Measurements from ENCODE around the gene NIT2. TPM values are rescaled to one million over a fixed set of nuclear protein-coding genes. Genes with fewer than 3 reads are reported as not detected.

Gene NIT2
- total and polyA plus RNA-seq, 2 experiments from 2014 or later, result 35.6 to 84.0 TPM

- Histone ChIP-seq H3K4me3 (no peak overlapping the region), H3K79me2 (ENCODE audit: insufficient read depth) (peaks cover 71% of the 10 kb centered on the region), H3K9me3 (ENCODE audit: low read depth) (no peaks in the 10 kb centered on the region), H3K36me3 (ENCODE audit: low read depth) (peaks cover 4% of the 10 kb centered on the region; the same call in 1 of the 2 replicates), H3K4me1 (ENCODE audit: insufficient read depth) (peaks cover 25% of the 10 kb centered on the region), H3K27me3 (replicated peaks; ENCODE audit: insufficient read depth) (no peaks in the 10 kb centered on the region), H4K20me1 (ENCODE audit: insufficient read depth) (no peaks in the 10 kb centered on the region), H3K4me2 (ENCODE audit: unreplicated experiment) (peak overlapping the region; percentile 100), H3K9me2 (ENCODE audit: insufficient read depth) (no peaks in the 10 kb centered on the region), H2AFZ (no peak overlapping the region), H3K9ac (no peak overlapping the region), H3F3A (ENCODE audit: insufficient read depth) (peaks cover 7% of the 10 kb centered on the region; the same call in 1 of the 2 replicates), H3K27ac (no peak overlapping the region)
- in situ Hi-C loops (cut with MboI), result no loop called here
- no peak for DNase-seq
- TF ChIP-seq EZH2 (IDR thresholded peaks at IDR 0.05; ENCODE audit: insufficient read depth, poor library complexity, severe bottlenecking), result no peak
- 80 to 83% methylated on average over 1 of the region's 1 CpG for WGBS, 2 experiments (ENCODE audit: low coverage in 1 of 2, low lambda C conversion rate in 2 of 2, missing lambda C conversion rate in 2 of 2)
Observed at GRCh38 chr3:100404250-100404548, 69.6 kb downstream of the NIT2 start.

- no peaks in the 10 kb centered on the region for H3K9me3 ChIP-seq (ENCODE audit: low read depth)
- TF ChIP-seq EZH2phosphoT487 (IDR thresholded peaks at IDR 0.05; ENCODE audit: insufficient read depth, low read depth) (no peak), EZH2 (IDR thresholded peaks at IDR 0.05; ENCODE audit: insufficient read depth, poor library complexity, severe bottlenecking) (no peak)
- 59 to 65% methylated on average over 2 of the region's 2 CpGs for WGBS, 2 experiments (ENCODE audit: low coverage in 1 of 2, low lambda C conversion rate in 2 of 2, missing lambda C conversion rate in 2 of 2)
- H3K4me3 ChIP-seq, result no peak overlapping the region
- DNase-seq, result no peak
- H3K79me2 ChIP-seq (ENCODE audit: insufficient read depth), result peaks cover 50% of the 10 kb centered on the region
- no peak overlapping the region for H3K4me2 ChIP-seq (ENCODE audit: unreplicated experiment)
- no peaks in the 10 kb centered on the region for H4K20me1 ChIP-seq (ENCODE audit: insufficient read depth)
- no peak overlapping the region for H3K27ac ChIP-seq
- no peaks in the 10 kb centered on the region for H3K27me3 ChIP-seq (replicated peaks; ENCODE audit: insufficient read depth)
- H3K9ac ChIP-seq, result no peak overlapping the region
- no peak overlapping the region for H2AFZ ChIP-seq
- peaks cover 21% of the 10 kb centered on the region for H3K4me1 ChIP-seq (ENCODE audit: insufficient read depth)
- no peaks in the 10 kb centered on the region for H3K9me2 ChIP-seq (ENCODE audit: insufficient read depth)
- no peaks in the 10 kb centered on the region for H3F3A ChIP-seq (ENCODE audit: insufficient read depth)
- in situ Hi-C loops (cut with MboI), result no loop called here
- H3K36me3 ChIP-seq (ENCODE audit: low read depth), result peaks cover 4% of the 10 kb centered on the region; the same call in 1 of the 2 replicates
Observed at GRCh38 chr3:100407164-100407563, 72.6 kb downstream of the NIT2 start.

GRCh38 chr3:100407977-100408532 is 73.5 kb downstream of the NIT2 start:
- TF ChIP-seq EZH2 (IDR thresholded peaks at IDR 0.05; ENCODE audit: insufficient read depth, poor library complexity, severe bottlenecking) (no peak), EZH2phosphoT487 (IDR thresholded peaks at IDR 0.05; ENCODE audit: insufficient read depth, low read depth) (no peak)
- Histone ChIP-seq H4K20me1 (ENCODE audit: insufficient read depth) (no peaks in the 10 kb centered on the region), H3K27ac (no peak overlapping the region), H3K9me2 (ENCODE audit: insufficient read depth) (no peaks in the 10 kb centered on the region), H2AFZ (no peak overlapping the region), H3K36me3 (ENCODE audit: low read depth) (peaks cover 4% of the 10 kb centered on the region; the same call in 1 of the 2 replicates), H3F3A (ENCODE audit: insufficient read depth) (no peaks in the 10 kb centered on the region), H3K4me2 (ENCODE audit: unreplicated experiment) (no peak overlapping the region), H3K4me1 (ENCODE audit: insufficient read depth) (peaks cover 12% of the 10 kb centered on the region; the same call in 1 of the 2 replicates), H3K79me2 (ENCODE audit: insufficient read depth) (peaks cover 41% of the 10 kb centered on the region), H3K9ac (no peak overlapping the region), H3K9me3 (ENCODE audit: low read depth) (no peaks in the 10 kb centered on the region), H3K4me3 (no peak overlapping the region), H3K27me3 (replicated peaks; ENCODE audit: insufficient read depth) (no peaks in the 10 kb centered on the region)
- WGBS, 2 experiments (ENCODE audit: low coverage in 1 of 2, low lambda C conversion rate in 2 of 2, missing lambda C conversion rate in 2 of 2), result 88 to 92% methylated on average over 4 of the region's 4 CpGs
- in situ Hi-C loops (cut with MboI), result no loop called here
- DNase-seq, result no peak

Other genes with a start within 250 kb of the NIT2 start
- 45.0 and 48.2 TPM in 2 replicates for gene FILIP1L, start 220.3 kb upstream of the NIT2 start, total RNA-seq (2014; rRNA removed; shearing (Covaris generic))
- 60.9 and 66.3 TPM in 2 replicates for gene FILIP1L, start 220.3 kb upstream of the NIT2 start, polyA plus RNA-seq (2016; fragmentation: Nextera tagmentation; extraction: Ambion mirVana)
- gene TBC1D23, start 73.8 kb upstream of the NIT2 start, total RNA-seq (2014; rRNA removed; shearing (Covaris generic)), result 82.5 and 103 TPM in 2 replicates
- gene TBC1D23, start 73.8 kb upstream of the NIT2 start, polyA plus RNA-seq (2016; fragmentation: Nextera tagmentation; extraction: Ambion mirVana), result 53.0 and 54.1 TPM in 2 replicates
- 42.2 and 50.7 TPM in 2 replicates for gene TOMM70, start 66.3 kb downstream of the NIT2 start, total RNA-seq (2014; rRNA removed; shearing (Covaris generic))
- 18.8 and 21.5 TPM in 2 replicates for gene TOMM70, start 66.3 kb downstream of the NIT2 start, polyA plus RNA-seq (2016; fragmentation: Nextera tagmentation; extraction: Ambion mirVana)
- 2.9 TPM in 2 replicates for gene LNP1, start 66.8 kb downstream of the NIT2 start, total RNA-seq (2014; rRNA removed; shearing (Covaris generic))
- 1.2 and 1.3 TPM in 2 replicates for gene LNP1, start 66.8 kb downstream of the NIT2 start, polyA plus RNA-seq (2016; fragmentation: Nextera tagmentation; extraction: Ambion mirVana)
- 84.9 and 87.7 TPM in 2 replicates for gene TMEM45A, start 157.9 kb downstream of the NIT2 start, total RNA-seq (2014; rRNA removed; shearing (Covaris generic))
- 133 and 134 TPM in 2 replicates for gene TMEM45A, start 157.9 kb downstream of the NIT2 start, polyA plus RNA-seq (2016; fragmentation: Nextera tagmentation; extraction: Ambion mirVana)